Adrenal gland (tissue), 5 donors: Measurements from ENCODE around the gene HRH2.

Source experiments
- CTCF ChIP-seq, 6 experiments: fragments of 450-650 bp in 4 of 6; fragments of 200-600 bp in 2 of 6; sonication (generic) in 1 of 6; IDR thresholded peaks; 1 replicate in 5 of 6; 2 replicates in 1 of 6; pipeline versions ENCODE4 v1.5.1 to v1.8.0; 2016 to 2021; ENCODE audit warnings: antibody characterized with exemption in 6 of 6, mild to moderate bottlenecking in 2 of 6, moderate library complexity in 1 of 6
- POLR2A ChIP-seq, 2 donors: fragments of 450-650 bp; IDR thresholded peaks; one replicate each; pipeline ENCODE4 v1.6.1; 2017; ENCODE audit warnings: antibody characterized with exemption in 2 of 2, mild to moderate bottlenecking in 2 of 2, moderate library complexity in 1 of 2
- donor health status: DM: no; HTN: no; CAD: no.

GRCh38 chr5:175649967-175650366 is 7.9 kb upstream of the HRH2 start:
- TF ChIP-seq POLR2A (IDR thresholded peaks at IDR 0.05) (no peak), CTCF (IDR thresholded peaks at IDR 0.05) (no peak)
